Spinal cord (tissue), 10 donors: ENCODE results near the gene CBFB. TPM values are rescaled to one million over a fixed set of nuclear protein-coding genes. Genes with fewer than 3 reads are reported as not detected.

Experiments
- DNase-seq, 6 donors: peaks; one replicate each; pipeline versions ENCODE4 v3.0.0 to v3.0.0-alpha.2; 2013 to 2015; ENCODE audit warnings: low spot score in 6 of 6, low read depth in 4 of 6
- H3K27ac ChIP-seq: one replicate; pipeline ENCODE4 v1.5.1; 2013; ENCODE audit warnings: low read depth, low read length, control low read depth
- H3K27me3 ChIP-seq: one replicate; pipeline ENCODE4 v1.6.1; 2013; ENCODE audit warnings: low read length; ENCODE audit not compliant: control insufficient read depth, insufficient read depth
- H3K36me3 ChIP-seq: one replicate; pipeline ENCODE4 v1.6.1; 2013; ENCODE audit warnings: low read length; ENCODE audit not compliant: control insufficient read depth, insufficient read depth
- H3K4me1 ChIP-seq: one replicate; pipeline ENCODE4 v1.6.1; 2013; ENCODE audit warnings: low read length; ENCODE audit not compliant: control insufficient read depth, insufficient read depth
- H3K4me3 ChIP-seq: one replicate; pipeline ENCODE4 v1.5.1; 2013; ENCODE audit warnings: low read depth, low read length, control low read depth
- H3K9me3 ChIP-seq: one replicate; pipeline ENCODE4 v1.6.1; 2013; ENCODE audit warnings: low read length; ENCODE audit not compliant: control insufficient read depth, insufficient read depth
- WGBS: methylation state at CpG from one replicate; pipeline ENCODE4 v1.1.5; 2013; ENCODE audit warnings: missing lambda C conversion rate; ENCODE audit not compliant: insufficient coverage; 5-methylcytosine and 5-hydroxymethylcytosine counted together
- polyA plus RNA-seq, 2 donors: library from polyadenylated mRNA; unstranded; fragments of 120-200 nt; gene quantifications; one replicate each; pipeline ENCODE4 v1.2.1, GENCODE V29; 2013; ENCODE audit not compliant: insufficient read length in 2 of 2
- total RNA-seq, 2 donors: library from RNA; depleted of rRNA in 1 of 2; stranded (reverse); fragments of 120-200 nt in 1 of 2; fragments of >200 nt in 1 of 2; gene quantifications; one replicate each; pipeline versions ENCODE4 v1.2.3 to v1.2.4, GENCODE V29; 2013 to 2014
- donor health status: healthy.

Gene CBFB
- total and polyA plus RNA-seq, 4 donors, result 36.1 to 59.4 (median 42.0) TPM

GRCh38 chr16:67101311-67102082 lies 72.5 kb downstream of the CBFB start:
- no peaks in the 10 kb centered on the region for H3K9me3 ChIP-seq
- H3K36me3 ChIP-seq, result no peaks in the 10 kb centered on the region
- peak in 1 of 6 donors; percentile 8 for DNase-seq
- no peak overlapping the region for H3K4me3 ChIP-seq
- no peaks in the 10 kb centered on the region for H3K27me3 ChIP-seq
- no peaks in the 10 kb centered on the region for H3K4me1 ChIP-seq
- no CpG with 5 or more reads among the region's 4 CpGs for whole genome bisulfite sequencing
- no peak overlapping the region for H3K27ac ChIP-seq

GRCh38 chr16:67104061-67104460 lies 75.1 kb downstream of the CBFB start:
- H3K27me3 ChIP-seq, result no peaks in the 10 kb centered on the region
- no peaks in the 10 kb centered on the region for H3K9me3 ChIP-seq
- no peak overlapping the region for H3K27ac ChIP-seq
- no peaks in the 10 kb centered on the region for H3K36me3 ChIP-seq
- peak in 1 of 6 donors; percentile 18 for DNase-seq
- peaks cover 2% of the 10 kb centered on the region for H3K4me1 ChIP-seq
- 69% methylated on average over 4 of the region's 4 CpGs for WGBS
- H3K4me3 ChIP-seq, result no peak overlapping the region

GRCh38 chr16:67104845-67105244 lies 75.9 kb downstream of the CBFB start:
- H3K27me3 ChIP-seq, result no peaks in the 10 kb centered on the region
- H3K27ac ChIP-seq, result no peak overlapping the region
- 97% methylated on average over 4 of the region's 6 CpGs for WGBS
- no peaks in the 10 kb centered on the region for H3K36me3 ChIP-seq
- no peaks in the 10 kb centered on the region for H3K9me3 ChIP-seq
- no peak for DNase-seq
- H3K4me1 ChIP-seq, result peaks cover 6% of the 10 kb centered on the region
- no peak overlapping the region for H3K4me3 ChIP-seq

- WGBS, result 100% methylated on average over 1 of the region's 2 CpGs
- Histone ChIP-seq H3K27me3 (no peaks in the 10 kb centered on the region), H3K4me1 (peaks cover 8% of the 10 kb centered on the region), H3K27ac (no peak overlapping the region), H3K9me3 (no peaks in the 10 kb centered on the region), H3K4me3 (no peak overlapping the region), H3K36me3 (no peaks in the 10 kb centered on the region)
- no peak for DNase-seq
Observed at GRCh38 chr16:67105246-67105645, 76.3 kb downstream of the CBFB start.

GRCh38 chr16:67105881-67106280 lies 76.9 kb downstream of the CBFB start:
- 52% methylated on average over 2 of the region's 5 CpGs for WGBS
- H3K9me3 ChIP-seq, result no peaks in the 10 kb centered on the region
- H3K4me1 ChIP-seq, result peaks cover 14% of the 10 kb centered on the region
- no peaks in the 10 kb centered on the region for H3K27me3 ChIP-seq
- no peaks in the 10 kb centered on the region for H3K36me3 ChIP-seq
- peak in 1 of 6 donors; percentile 67 for DNase-seq
- H3K27ac ChIP-seq, result no peak overlapping the region
- H3K4me3 ChIP-seq, result no peak overlapping the region

GRCh38 chr16:67108489-67108888 lies 79.5 kb downstream of the CBFB start:
- Histone ChIP-seq H3K4me3 (no peak overlapping the region), H3K4me1 (peaks cover 15% of the 10 kb centered on the region), H3K27ac (no peak overlapping the region), H3K27me3 (no peaks in the 10 kb centered on the region), H3K9me3 (no peaks in the 10 kb centered on the region), H3K36me3 (no peaks in the 10 kb centered on the region)
- WGBS, result 98% methylated on average over 4 of the region's 6 CpGs
- DNase-seq, result no peak

GRCh38 chr16:67108931-67109406 lies 80.0 kb downstream of the CBFB start:
- 52% methylated on average over 18 of the region's 18 CpGs for WGBS

GRCh38 chr16:67109407-67110135 lies 80.6 kb downstream of the CBFB start, which contains the start of gene PHAF1:
Gene PHAF1, plus strand, starts transcription at chr16:67109941. Its CDS starts 235 bp downstream, at chr16:67110176.
- Histone ChIP-seq H3K27ac (peak within 1 kb of the TSS; percentile 82), H3K36me3 (no peaks in the 10 kb centered on the region), H3K4me1 (peaks cover 15% of the 10 kb centered on the region), H3K27me3 (no peaks in the 10 kb centered on the region), H3K4me3 (peak within 1 kb of the TSS; percentile 86), H3K9me3 (no peaks in the 10 kb centered on the region)
- DNase-seq, result peak; percentile 84 to 97 (median 90)
- under 1% methylated on average over 62 of the region's 63 CpGs for WGBS

More at GRCh38 chr16:67108931-67109406, 80.0 kb downstream of the CBFB start:
- no peaks in the 10 kb centered on the region for H3K27me3 ChIP-seq
- peak overlapping the region; percentile 82 for H3K27ac ChIP-seq
- H3K9me3 ChIP-seq, result no peaks in the 10 kb centered on the region
- H3K4me3 ChIP-seq, result peak overlapping the region; percentile 86
- no peak for DNase-seq
- H3K36me3 ChIP-seq, result no peaks in the 10 kb centered on the region
- H3K4me1 ChIP-seq, result peaks cover 15% of the 10 kb centered on the region

- no peaks in the 10 kb centered on the region for H3K27me3 ChIP-seq
- H3K27ac ChIP-seq, result no peak overlapping the region
- no peak for DNase-seq
- peaks cover 15% of the 10 kb centered on the region for H3K4me1 ChIP-seq
- peaks cover 3% of the 10 kb centered on the region for H3K36me3 ChIP-seq
- WGBS, result 100% methylated on average over 1 of the region's 4 CpGs
- H3K9me3 ChIP-seq, result no peaks in the 10 kb centered on the region
- no peak overlapping the region for H3K4me3 ChIP-seq
Observed at GRCh38 chr16:67111951-67112444, 83.0 kb downstream of the CBFB start.
